H9 (cell line): Measurements from ENCODE around the gene OR5K4. TPM values are rescaled to one million over a fixed set of nuclear protein-coding genes. Genes with fewer than 3 reads are reported as not detected.

Source experiments
- DNase-seq: peaks from one replicate; pipeline ENCODE4 v3.0.0-alpha.2; 2017
- H2AFZ ChIP-seq: one replicate; pipeline ENCODE4 v1.6.1; 2013; ENCODE audit warnings: mild to moderate bottlenecking, low read length, control low read depth, moderate library complexity
- H2AK5ac ChIP-seq: 2 replicates; pipeline ENCODE4 v1.6.1; 2013; ENCODE audit warnings: low read length, control low read depth, mixed read lengths; ENCODE audit not compliant: insufficient read length
- H2BK120ac ChIP-seq: one replicate; pipeline ENCODE4 v1.6.1; 2013; ENCODE audit warnings: low read depth, mild to moderate bottlenecking, low read length, control low read depth, inconsistent platforms; ENCODE audit not compliant: poor library complexity, severe bottlenecking
- H2BK12ac ChIP-seq: 2 replicates; pipeline ENCODE4 v1.6.1; 2013; ENCODE audit warnings: low read length, control low read depth, mixed read lengths, low read depth; ENCODE audit not compliant: insufficient read length
- H2BK15ac ChIP-seq: 2 replicates; pipeline ENCODE4 v1.6.1; 2013; ENCODE audit warnings: low read depth, low read length, control low read depth
- H2BK20ac ChIP-seq: one replicate; pipeline ENCODE4 v1.6.1; 2013; ENCODE audit warnings: low read depth, mild to moderate bottlenecking, low read length, control low read depth, inconsistent platforms; ENCODE audit not compliant: poor library complexity, severe bottlenecking
- H2BK5ac ChIP-seq: 2 replicates; pipeline ENCODE4 v1.6.1; 2013; ENCODE audit warnings: low read length, control low read depth, mixed read lengths; ENCODE audit not compliant: insufficient read length
- H3K14ac ChIP-seq: 2 replicates; pipeline ENCODE4 v1.6.1; 2013; ENCODE audit warnings: low read length, control low read depth; ENCODE audit not compliant: insufficient read depth
- H3K18ac ChIP-seq: 2 replicates; pipeline ENCODE4 v1.6.1; 2013; ENCODE audit warnings: low read depth, mild to moderate bottlenecking, mixed read lengths, low read length, control low read depth; ENCODE audit not compliant: insufficient read length
- H3K23ac ChIP-seq: 2 replicates; pipeline ENCODE4 v1.6.1; 2013; ENCODE audit warnings: low read length, control low read depth, mixed read lengths, low read depth; ENCODE audit not compliant: insufficient read length
- H3K23me2 ChIP-seq: 2 replicates; pipeline ENCODE4 v1.6.1; 2013; ENCODE audit warnings: low read depth, mild to moderate bottlenecking, mixed read lengths, low read length, control low read depth; ENCODE audit not compliant: insufficient read length, poor library complexity, severe bottlenecking
- H3K27ac ChIP-seq: 2 replicates; pipeline ENCODE4 v1.5.1; 2013; ENCODE audit warnings: low read length, control low read depth, mixed read lengths, low read depth; ENCODE audit not compliant: insufficient read length
- H3K27me3 ChIP-seq: 2 replicates; pipeline ENCODE4 v1.6.1; 2013; ENCODE audit warnings: low read length, control low read depth, inconsistent platforms; ENCODE audit not compliant: insufficient read depth
- H3K4ac ChIP-seq: 2 replicates; pipeline ENCODE4 v1.6.1; 2013; ENCODE audit warnings: low read depth, mild to moderate bottlenecking, control low read depth, inconsistent platforms, low read length, moderate library complexity
- H3K4me1 ChIP-seq: 2 replicates; pipeline ENCODE4 v1.6.1; 2013; ENCODE audit warnings: low read length, control low read depth, inconsistent platforms; ENCODE audit not compliant: insufficient read depth
- H3K4me2 ChIP-seq: 2 replicates; pipeline ENCODE4 v1.6.1; 2013; ENCODE audit warnings: low read length, control low read depth, mixed read lengths; ENCODE audit not compliant: insufficient read length, insufficient read depth
- H3K56ac ChIP-seq: 2 replicates; pipeline ENCODE4 v1.6.1; 2013; ENCODE audit warnings: low read depth, mild to moderate bottlenecking, mixed read lengths, low read length, control low read depth; ENCODE audit not compliant: insufficient read length
- H3K79me1 ChIP-seq: 2 replicates; pipeline ENCODE4 v1.6.1; 2013; ENCODE audit warnings: low read depth, mild to moderate bottlenecking, moderate library complexity, low read length, control low read depth, inconsistent platforms; ENCODE audit not compliant: insufficient read depth, poor library complexity, severe bottlenecking
- H3K79me2 ChIP-seq: 2 replicates; pipeline ENCODE4 v1.6.1; 2013; ENCODE audit warnings: low read length, control low read depth, inconsistent platforms; ENCODE audit not compliant: insufficient read depth
- H3K9ac ChIP-seq: 2 replicates; pipeline ENCODE4 v1.6.1; 2013; ENCODE audit warnings: low read length, control low read depth, mixed read lengths; ENCODE audit not compliant: insufficient read length; ENCODE audit errors: extremely low read depth
- H3K9me3 ChIP-seq: one replicate; pipeline ENCODE4 v1.6.1; 2013; ENCODE audit warnings: low read depth, low read length, inconsistent platforms; ENCODE audit not compliant: control insufficient read depth
- H3T11ph ChIP-seq: one replicate; pipeline ENCODE4 v1.6.1; 2013; ENCODE audit warnings: mild to moderate bottlenecking, low read length, control low read depth, inconsistent platforms
- H4K20me1 ChIP-seq: one replicate; pipeline ENCODE4 v1.6.1; 2013; ENCODE audit not compliant: control insufficient read depth, insufficient read length, insufficient read depth
- H4K5ac ChIP-seq: 2 replicates; pipeline ENCODE4 v1.6.1; 2013; ENCODE audit warnings: low read depth, mild to moderate bottlenecking, mixed read lengths, low read length, control low read depth; ENCODE audit not compliant: insufficient read length
- H4K8ac ChIP-seq: replicated peaks from 2 replicates; pipeline ENCODE4 v1.6.1; 2013; ENCODE audit warnings: low read length, control low read depth, mixed read lengths, low read depth; ENCODE audit not compliant: insufficient read length
- H4K91ac ChIP-seq: 2 replicates; pipeline ENCODE4 v1.6.1; 2013; ENCODE audit warnings: low read depth, mild to moderate bottlenecking, moderate library complexity, mixed read lengths, low read length, control low read depth; ENCODE audit not compliant: insufficient read length
- H3K27ac Mint-ChIP-seq, 3 experiments: 2 replicates in 2 of 3; 3 replicates in 1 of 3; pipeline ENCODE4 v1.8.0; 2020 to 2021; ENCODE audit warnings: mixed read lengths in 3 of 3, mild to moderate bottlenecking in 1 of 3, moderate library complexity in 1 of 3
- H3K27me3 Mint-ChIP-seq: 2 replicates; pipeline ENCODE4 v1.8.0; 2021; ENCODE audit warnings: low read depth, mild to moderate bottlenecking, moderate library complexity, mixed read lengths
- H3K36me3 Mint-ChIP-seq, 3 experiments: 2 replicates in 2 of 3; 3 replicates in 1 of 3; pipeline ENCODE4 v1.8.0; 2020 to 2021; ENCODE audit warnings: low read depth in 3 of 3, mixed read lengths in 3 of 3; ENCODE audit not compliant: insufficient read depth in 1 of 3
- H3K4me1 Mint-ChIP-seq, 2 experiments: 2 replicates each; pipeline ENCODE4 v1.8.0; 2020; ENCODE audit warnings: mixed read lengths in 2 of 2
- H3K4me3 Mint-ChIP-seq, 2 experiments: 2 replicates in 1 of 2; 3 replicates in 1 of 2; pipeline ENCODE4 v1.8.0; 2020 to 2021; ENCODE audit warnings: mild to moderate bottlenecking in 2 of 2, mixed read lengths in 2 of 2, moderate library complexity in 1 of 2
- H3K9me3 Mint-ChIP-seq, 2 experiments: 2 replicates in 1 of 2; 3 replicates in 1 of 2; pipeline ENCODE4 v1.8.0; 2020; ENCODE audit warnings: mild to moderate bottlenecking in 2 of 2, mixed read lengths in 2 of 2, moderate library complexity in 1 of 2
- CTCF ChIP-seq: fragments of 200-600 bp; sonication (generic); conservative IDR thresholded peaks from 3 replicates; pipeline ENCODE4 v1.8.0; 2021; ENCODE audit warnings: antibody characterized with exemption, mild to moderate bottlenecking
- WGBS: extraction: QIAGEN DNeasy Blood & Tissue Kit; methylation state at CpG from one replicate; pipeline ENCODE4 v1.1.7; 2013; ENCODE audit warnings: missing lambda C conversion rate, low lambda C conversion rate, mixed read lengths; ENCODE audit not compliant: insufficient read length; ENCODE audit errors: extremely low coverage; 5-methylcytosine and 5-hydroxymethylcytosine counted together
- total RNA-seq: library from RNA; stranded (reverse); gene quantifications from 2 replicates; pipeline ENCODE4 v1.2.1, GENCODE V29; 2021

Gene OR5K4
- total RNA-seq, 1 experiment from 2014 or later, result not detected

DNA sequence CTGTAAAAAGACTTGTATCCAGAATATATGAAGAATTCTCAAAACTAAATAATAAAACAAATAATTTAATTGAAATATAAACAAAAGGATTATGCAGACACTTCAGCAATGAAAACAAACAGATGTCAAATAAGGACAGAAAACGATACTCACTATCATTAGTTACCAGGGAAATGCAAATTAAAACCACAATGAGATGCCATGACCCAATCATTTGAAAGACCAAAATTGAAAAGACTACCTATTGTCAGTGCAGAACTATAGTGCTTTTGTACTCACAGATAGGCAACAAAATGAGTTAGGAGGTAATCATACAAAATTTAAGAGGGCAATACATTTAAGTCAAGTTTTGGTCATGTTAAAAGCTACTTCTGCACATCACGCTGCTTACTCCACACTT, 31.6 kb upstream of the OR5K4 start:
- H3K4me1 Mint-ChIP-seq, result peaks cover 39 to 59% of the 10 kb centered on the region in 2 experiments
- no peak overlapping the region for H3K27ac Mint-ChIP-seq

More for the DNA sequence above, 31.6 kb upstream of the OR5K4 start:
- TF ChIP-seq CTCF, result no peak
- no peak overlapping the region for H3K56ac ChIP-seq
- no peak overlapping the region for H4K91ac ChIP-seq
- no peaks in the 10 kb centered on the region; a peak in 1 of 5 replicates for H3K9me3 Mint-ChIP-seq
- H2BK120ac ChIP-seq, result no peak overlapping the region
- H2BK12ac ChIP-seq, result no peak overlapping the region
- no peaks in the 10 kb centered on the region for H3K27me3 Mint-ChIP-seq
- H3K79me2 ChIP-seq, result peaks cover 27% of the 10 kb centered on the region; the same call in 1 of the 2 replicates
- H3K14ac ChIP-seq, result no peak overlapping the region
- H3K27ac ChIP-seq, result no peak overlapping the region
- no peak overlapping the region for H3K4ac ChIP-seq
- H3K36me3 Mint-ChIP-seq, result peaks cover 0 to 29% (median 0%) of the 10 kb centered on the region in 3 experiments; a peak in 4 of 7 replicates
- no peak overlapping the region for H3K23ac ChIP-seq
- no peak overlapping the region for H2BK5ac ChIP-seq
- H3K27me3 ChIP-seq, result no peaks in the 10 kb centered on the region
- peaks cover 4% of the 10 kb centered on the region for H3K23me2 ChIP-seq
- no peak overlapping the region for H4K8ac ChIP-seq
- no peak overlapping the region for H3T11ph ChIP-seq
- peak overlapping the region; percentile 92 for H3K4me2 ChIP-seq
- no peak overlapping the region for H2AFZ ChIP-seq
- no peak overlapping the region for H2BK15ac ChIP-seq
- no peak overlapping the region for H4K5ac ChIP-seq
- no peaks in the 10 kb centered on the region for H3K9me3 ChIP-seq
- WGBS, result no CpG with 5 or more reads among the region's 2 CpGs
- no peak overlapping the region for H3K18ac ChIP-seq
- peaks cover 6% of the 10 kb centered on the region; the same call in 1 of the 2 replicates for H3K4me1 ChIP-seq
- no peak for DNase-seq
- H3K4me3 Mint-ChIP-seq, result peak overlapping the region in 1 of 2 experiments; percentile 77; a peak in 2 of 5 replicates
- H2AK5ac ChIP-seq, result no peak overlapping the region
- no peaks in the 10 kb centered on the region for H4K20me1 ChIP-seq
- H3K79me1 ChIP-seq, result peaks cover 3% of the 10 kb centered on the region
- no peak overlapping the region for H3K9ac ChIP-seq
- H2BK20ac ChIP-seq, result no peak overlapping the region
